ENCODE data around the gene GDA.
A peak's percentile ranks its signal among the peaks of the same experiment; 100 is the strongest.
"Not testable (repeated sequence)": the region's sequence is repeated elsewhere in the genome, so short reads cannot be mapped to it uniquely, and the experiment has no call there.

The GDA gene

DNA sequence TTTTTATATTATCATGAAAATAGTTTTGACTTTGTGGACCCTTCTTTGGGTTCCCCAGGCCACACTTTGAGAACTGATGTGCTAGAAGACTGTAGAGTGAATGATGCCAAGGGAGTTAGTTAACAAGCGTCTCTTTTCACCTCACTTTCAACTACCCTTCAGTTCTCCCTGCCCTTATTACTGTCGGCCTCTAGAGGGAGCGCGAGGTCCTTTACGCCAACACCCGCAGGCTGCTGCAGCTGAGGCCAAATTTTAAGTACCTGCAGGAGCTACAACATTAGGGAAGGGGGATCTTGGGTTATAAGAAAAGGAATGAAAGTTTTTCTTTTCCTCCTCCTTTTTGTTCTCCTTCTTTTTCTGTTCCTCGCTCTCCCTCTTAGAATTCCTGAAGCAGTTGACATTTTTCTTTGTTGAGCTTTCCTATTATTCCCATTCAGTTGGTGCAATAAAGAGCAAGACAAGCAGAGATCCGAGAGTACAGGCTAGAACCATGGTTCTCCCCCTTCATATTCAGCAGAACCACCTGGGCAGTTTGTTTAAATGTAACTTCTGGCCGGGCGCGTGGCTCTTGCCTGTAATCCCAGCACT lies 131.8 kb downstream of the GDA start:
- DNase-seq = peak; percentile 81

DNA sequence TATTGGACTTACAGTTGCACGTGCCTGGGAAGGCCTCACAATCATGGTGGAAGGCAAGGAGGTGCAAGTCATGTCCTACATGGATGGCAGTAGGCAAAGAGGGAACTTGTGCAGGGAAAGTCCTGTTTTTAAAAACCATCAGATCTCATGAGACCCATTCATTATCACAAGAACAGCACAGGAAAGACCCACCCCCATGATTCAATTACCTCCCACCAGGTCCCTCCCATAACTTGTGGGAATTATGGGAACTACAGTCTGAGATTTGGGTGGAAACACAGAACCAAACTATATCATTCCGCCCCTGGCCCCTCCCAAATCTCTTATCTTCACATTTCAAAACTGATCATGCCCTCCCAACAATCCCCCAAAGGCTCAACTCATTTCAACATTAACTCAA lies 140.2 kb downstream of the GDA start:
- DNase-seq = no peak

DNA sequence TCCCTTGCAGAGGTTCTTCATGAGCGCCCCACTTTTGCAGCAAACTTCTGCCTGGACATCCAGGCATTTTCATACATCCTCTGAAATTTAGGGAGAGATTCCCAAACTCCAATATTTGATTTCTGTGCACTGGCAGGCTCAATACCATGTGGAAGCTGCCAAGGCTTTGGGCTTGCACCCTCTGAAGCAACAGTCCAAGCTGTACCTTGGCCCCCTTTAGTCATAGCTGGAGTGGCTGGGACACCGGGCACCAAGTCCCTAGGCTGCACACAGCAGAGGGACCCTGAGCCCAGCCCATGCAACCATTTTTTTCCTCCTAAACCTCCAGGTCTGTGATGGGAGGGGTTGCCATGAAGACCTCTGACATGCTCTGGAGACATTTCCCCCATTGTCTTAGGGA lies 141.1 kb downstream of the GDA start:
- no peak for DNase-seq

DNA sequence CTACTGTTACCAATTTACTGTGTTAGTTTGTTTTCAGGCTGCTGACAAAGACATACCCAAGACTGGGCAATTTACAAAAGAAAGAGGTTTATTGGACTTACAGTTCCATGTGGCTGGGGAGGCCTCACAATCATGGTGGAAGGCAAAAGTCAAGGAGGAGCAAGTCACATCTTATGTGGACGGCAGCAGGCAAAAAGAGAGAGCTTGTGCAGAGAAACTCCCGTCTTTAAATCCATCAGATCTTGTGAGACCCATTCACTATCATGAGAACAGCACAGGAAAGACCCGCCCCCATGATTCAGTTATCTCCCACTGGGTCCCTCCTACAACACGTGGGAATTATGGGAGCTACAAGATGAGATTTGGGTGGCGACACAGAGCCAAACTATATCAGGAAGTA lies 142.3 kb downstream of the GDA start:
- not testable (repeated sequence) for DNase-seq

- DNase-seq = peak; percentile 71
Observed at GRCh38 chr9:72292256-72292682, 143.0 kb downstream of the GDA start.

- DNase-seq = peak; percentile 79
Observed at GRCh38 chr9:72292874-72293607, 143.8 kb downstream of the GDA start.

DNA sequence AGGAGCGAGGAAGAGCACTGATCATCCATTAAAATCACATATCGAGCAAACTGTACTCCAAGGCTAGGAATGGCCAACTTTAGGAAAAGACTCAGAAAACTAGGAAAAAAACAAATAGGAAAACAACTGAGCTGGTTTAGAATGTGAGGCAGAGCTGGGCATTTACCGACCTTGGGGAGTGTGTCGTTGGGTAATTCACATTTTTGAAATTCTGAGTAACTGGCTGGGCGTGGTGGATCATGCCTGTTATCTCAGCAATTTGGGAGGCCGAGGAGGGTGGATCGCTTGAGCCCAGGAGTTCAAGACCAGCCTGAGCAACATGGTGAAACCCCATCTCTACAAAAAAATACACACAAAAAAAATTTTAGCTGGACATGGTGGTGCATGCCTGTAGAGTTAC lies 145.7 kb downstream of the GDA start:
- no peak for DNase-seq

- DNase-seq = no peak
Observed at GRCh38 chr9:72297516-72297915, 148.3 kb downstream of the GDA start.

GRCh38 chr9:72299017-72299603 lies 149.9 kb downstream of the GDA start:
- DNase-seq = no peak

GRCh38 chr9:72300873-72301272 lies 151.6 kb downstream of the GDA start:
- DNase-seq = no peak
